Mesothelial cell of epicardium (in vitro differentiated cells): ENCODE results near the gene SMC4. TPM values are rescaled to one million over a fixed set of nuclear protein-coding genes. Genes with fewer than 3 reads are reported as not detected.

Source experiments
- DNase-seq, 2 experiments: peaks; one replicate each; pipeline ENCODE4 v3.0.0; 2021; ENCODE audit warnings: low spot score in 2 of 2; ENCODE audit not compliant: unreplicated experiment in 2 of 2
- H3K27ac Mint-ChIP-seq: 2 replicates; pipeline ENCODE4 v1.8.0; 2021; ENCODE audit warnings: mixed read lengths
- H3K27me3 Mint-ChIP-seq: 2 replicates; pipeline ENCODE4 v1.8.0; 2021; ENCODE audit warnings: low read depth, mixed read lengths
- H3K36me3 Mint-ChIP-seq: 2 replicates; pipeline ENCODE4 v1.8.0; 2021; ENCODE audit warnings: mixed read lengths
- H3K4me1 Mint-ChIP-seq: 2 replicates; pipeline ENCODE4 v1.8.0; 2021; ENCODE audit warnings: mixed read lengths
- H3K4me3 Mint-ChIP-seq: 2 replicates; pipeline ENCODE4 v1.8.0; 2021; ENCODE audit warnings: mild to moderate bottlenecking, moderate library complexity, mixed read lengths
- H3K9me3 Mint-ChIP-seq: 2 replicates; pipeline ENCODE4 v1.8.0; 2021; ENCODE audit warnings: mixed read lengths
- CTCF ChIP-seq: fragments of 200-600 bp; sonication (generic); IDR thresholded peaks from one replicate; pipeline ENCODE4 v1.5.0; 2021; ENCODE audit warnings: antibody characterized with exemption; ENCODE audit not compliant: unreplicated experiment
- total RNA-seq: library from RNA; stranded (reverse); gene quantifications from 3 replicates; pipeline ENCODE4 v1.2.1, GENCODE V29; 2021

The SMC4 gene
- total RNA-seq, 1 donor from 2014 or later: 57.4 TPM

- no peaks in the 10 kb centered on the region for H3K9me3 Mint-ChIP-seq
Measured at GRCh38 chr3:160402221-160403027, 3.0 kb downstream of the SMC4 start.

GRCh38 chr3:160403028-160403545, 3.6 kb downstream of the SMC4 start:
- no peak for TF ChIP-seq CTCF
- Mint-ChIP-seq H3K4me3 (peak overlapping the region; percentile 51), H3K4me1 (peaks cover 40% of the 10 kb centered on the region), H3K27me3 (no peaks in the 10 kb centered on the region), H3K9me3 (no peaks in the 10 kb centered on the region), H3K36me3 (peaks cover 2% of the 10 kb centered on the region), H3K27ac (peak overlapping the region; percentile 67)
- no peak for DNase-seq

More at GRCh38 chr3:160402221-160403027, 3.0 kb downstream of the SMC4 start:
- Mint-ChIP-seq H3K4me1 (peaks cover 41% of the 10 kb centered on the region), H3K27ac (peak overlapping the region; percentile 67), H3K36me3 (peaks cover 2% of the 10 kb centered on the region), H3K4me3 (peak overlapping the region; percentile 51), H3K27me3 (no peaks in the 10 kb centered on the region)
- no peak for DNase-seq
- TF ChIP-seq CTCF: no peak

GRCh38 chr3:160403796-160404470, 4.5 kb downstream of the SMC4 start:
- Mint-ChIP-seq H3K27ac (peak overlapping the region; percentile 64), H3K27me3 (no peaks in the 10 kb centered on the region), H3K36me3 (peaks cover 4% of the 10 kb centered on the region), H3K4me3 (peak overlapping the region; percentile 22), H3K4me1 (peaks cover 33% of the 10 kb centered on the region), H3K9me3 (no peaks in the 10 kb centered on the region)
- no peak for TF ChIP-seq CTCF
- no peak for DNase-seq

- H3K4me1 Mint-ChIP-seq: no peaks in the 10 kb centered on the region
- no peaks in the 10 kb centered on the region for H3K27me3 Mint-ChIP-seq
- H3K36me3 Mint-ChIP-seq: peaks cover 10% of the 10 kb centered on the region
- no peaks in the 10 kb centered on the region for H3K9me3 Mint-ChIP-seq
- H3K4me3 Mint-ChIP-seq: no peak overlapping the region
- no peak for TF ChIP-seq CTCF
- no peak overlapping the region for H3K27ac Mint-ChIP-seq
- DNase-seq: no peak
Measured at GRCh38 chr3:160409812-160410610, 10.6 kb downstream of the SMC4 start.

GRCh38 chr3:160412477-160412876, 13.0 kb downstream of the SMC4 start:
- H3K4me1 Mint-ChIP-seq: no peaks in the 10 kb centered on the region
- no peak for DNase-seq
- peaks cover 12% of the 10 kb centered on the region for H3K36me3 Mint-ChIP-seq
- H3K4me3 Mint-ChIP-seq: no peak overlapping the region
- TF ChIP-seq CTCF: no peak
- no peak overlapping the region for H3K27ac Mint-ChIP-seq
- no peaks in the 10 kb centered on the region for H3K9me3 Mint-ChIP-seq
- no peaks in the 10 kb centered on the region for H3K27me3 Mint-ChIP-seq
